SK-N-MC (cell line): ENCODE data around the gene COL27A1.

Source experiments
- EZH2 ChIP-seq: fragments of 200-600 bp; sonication (generic); IDR thresholded peaks from one replicate; pipeline ENCODE4 v1.6.1; 2017; ENCODE audit warnings: antibody characterized with exemption
- POLR2AphosphoS5 ChIP-seq: IDR thresholded peaks from 2 replicates; pipeline ENCODE4 v1.6.1; 2012; ENCODE audit warnings: mild to moderate bottlenecking, low read depth, low read length, borderline replicate concordance

DNA sequence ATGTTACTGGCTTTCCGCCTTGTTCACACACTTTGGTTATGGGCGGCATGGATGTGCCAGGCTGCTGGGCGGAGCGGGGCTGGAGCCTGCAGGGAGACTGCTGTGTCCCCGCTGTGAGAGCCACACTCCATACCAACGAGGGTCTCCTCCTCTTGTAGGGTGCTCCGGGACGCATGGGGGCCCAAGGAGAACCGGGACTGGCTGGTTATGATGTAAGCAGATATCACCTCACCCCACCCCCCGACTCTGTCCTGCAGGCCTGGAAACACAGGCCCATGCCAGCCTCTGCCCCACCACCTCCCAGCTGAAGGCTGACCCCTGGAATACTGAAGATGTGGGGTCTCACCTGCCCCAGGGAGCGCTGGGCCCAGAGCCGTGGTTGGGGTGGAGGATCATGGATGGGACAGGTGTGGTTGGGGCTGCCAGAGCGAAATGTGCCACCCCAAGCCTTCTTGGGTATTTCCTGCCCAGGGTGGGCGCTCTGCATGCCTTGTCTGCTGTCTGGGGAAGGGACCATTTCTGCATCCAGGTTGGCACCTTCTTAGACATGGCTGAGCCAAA is 128.3 kb downstream of the COL27A1 start:
- TF ChIP-seq POLR2AphosphoS5 (no peak), EZH2 (no peak)
